ENCODE results near the gene STON2.

GRCh38 chr14:81302638-81303037, 97.5 kb downstream of the STON2 start:
- TF ChIP-seq EZH2 (IDR thresholded peaks at IDR 0.05; ENCODE audit: low read length, unreplicated experiment) (no peak), CTCF (conservative IDR thresholded peaks at IDR 0.05; ENCODE audit: low read depth, low read length) (no peak; the same call in 1 of the 2 replicates)
